Stimulated activated naive CD4-positive, alpha-beta T cell treated with Interleukin-2 at 50 U/mL for 16 hours (primary cell): ENCODE data around the gene PRDM11.
"Not testable (repeated sequence)": the region's sequence is repeated elsewhere in the genome, so short reads cannot be mapped to it uniquely, and the experiment has no call there.

ENCODE experiments used
- DNase-seq: peaks from one replicate; lab custom pipeline; 2025; lab: John Stamatoyannopoulos, UW

Gene PRDM11

GRCh38 chr11:45146072-45147016 lies at the start of gene PRDM11:
Gene PRDM11, plus strand, starts transcription at chr11:45146639. Its CDS starts 35,128 bp downstream, at chr11:45181767.
- peak; percentile 71 for DNase-seq

DNA sequence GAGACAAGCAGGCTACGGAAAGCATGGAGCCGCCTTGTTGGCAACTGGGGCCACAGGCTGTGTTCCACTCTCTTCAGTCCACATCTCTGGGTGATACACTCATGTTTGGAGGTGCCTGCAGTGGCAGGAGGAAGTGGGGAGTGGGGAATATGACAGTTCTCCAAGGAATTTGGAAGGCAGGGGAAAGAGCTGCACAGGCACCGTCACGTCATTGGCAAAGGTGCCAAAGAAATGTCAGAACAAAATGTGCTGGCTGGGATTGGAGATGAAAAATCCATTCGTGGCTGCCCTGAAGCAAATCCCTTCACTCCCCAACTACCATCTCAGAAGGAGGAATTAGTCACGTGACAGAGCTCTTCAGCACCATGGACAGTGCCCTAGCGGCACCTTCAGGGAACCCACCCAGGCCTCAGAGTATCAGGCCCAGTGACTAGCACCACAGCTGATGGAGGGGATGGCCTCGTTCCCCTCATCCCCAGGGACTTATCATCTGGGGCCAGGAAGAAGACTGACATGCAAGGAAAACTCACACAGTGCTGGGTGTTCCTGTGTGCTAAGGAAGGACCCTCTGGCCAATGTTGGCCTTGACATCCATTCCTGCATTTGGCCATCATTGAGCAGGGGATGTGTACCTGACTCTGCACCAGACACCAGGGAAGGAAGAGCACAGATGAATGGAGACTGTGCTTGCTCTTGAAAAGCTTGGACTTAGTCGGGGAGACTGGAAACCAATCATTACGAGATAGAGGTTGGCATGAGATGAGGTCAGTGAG lies 48.5 kb upstream of the PRDM11 start:
- DNase-seq: no peak

GRCh38 chr11:45098929-45099328 lies 47.5 kb upstream of the PRDM11 start:
- DNase-seq: no peak

DNA sequence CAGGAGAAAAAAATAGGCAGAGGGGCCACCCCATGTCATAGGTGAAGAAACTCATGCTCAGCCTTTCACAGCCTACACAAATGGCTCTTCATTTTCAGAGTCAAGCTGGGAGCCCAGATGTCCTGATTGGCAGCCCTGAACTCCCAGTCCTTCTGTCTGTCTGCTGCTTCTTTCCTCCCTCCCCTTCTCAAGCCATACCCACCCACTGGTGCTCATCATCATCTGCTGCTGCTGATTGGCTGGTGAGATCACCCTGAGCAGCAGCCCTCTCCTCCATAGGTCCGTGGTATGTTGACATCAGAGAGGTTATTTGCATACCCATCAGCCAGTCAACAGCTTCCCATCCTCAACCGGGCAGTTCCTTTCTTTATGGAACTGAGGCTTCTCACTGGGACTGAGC lies 46.1 kb upstream of the PRDM11 start:
- DNase-seq: no peak

GRCh38 chr11:45102361-45102809 lies 44.1 kb upstream of the PRDM11 start:
- no peak for DNase-seq

- DNase-seq: peak; percentile 72
Measured at GRCh38 chr11:45102810-45103621, 43.4 kb upstream of the PRDM11 start.

DNA sequence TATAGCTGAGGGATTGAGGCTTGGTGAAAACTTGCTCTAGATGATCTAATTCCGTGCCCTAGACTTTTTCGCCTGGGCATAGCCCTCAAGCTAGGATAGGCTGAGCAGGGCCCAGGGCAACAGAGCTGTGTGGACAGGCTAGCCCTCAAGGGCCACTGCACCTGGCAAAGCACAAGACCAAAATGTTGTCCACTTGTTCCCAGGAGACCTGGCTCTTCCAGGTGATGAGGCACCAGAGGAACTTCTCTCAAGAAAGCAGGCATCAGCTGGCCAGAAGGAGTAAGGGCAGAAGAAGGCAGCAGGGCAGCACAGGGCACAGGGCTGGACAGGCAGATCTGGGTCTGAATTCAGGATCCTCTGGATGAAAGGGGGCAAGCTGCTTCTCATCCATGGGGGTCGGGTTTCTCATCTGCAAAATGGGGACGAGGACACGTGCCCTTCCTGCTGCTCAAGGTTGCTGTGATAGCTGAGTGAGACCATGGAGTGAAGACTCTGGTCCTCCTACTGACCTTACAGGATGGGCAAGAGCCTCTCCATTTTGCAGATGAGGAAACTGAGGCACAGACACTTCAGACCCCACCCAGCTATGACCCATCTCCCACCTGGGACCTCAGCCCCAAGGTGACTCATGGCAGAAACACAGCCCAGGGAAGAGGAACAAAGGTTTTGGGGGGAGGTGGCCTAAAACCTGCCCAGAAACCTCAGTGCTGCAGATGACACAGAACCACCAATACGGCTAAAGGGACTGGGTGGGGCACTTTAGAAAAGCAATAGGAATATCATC lies 42.2 kb upstream of the PRDM11 start:
- DNase-seq: no peak

- DNase-seq: no peak
Measured at GRCh38 chr11:45104790-45105084, 41.7 kb upstream of the PRDM11 start.

- peak; percentile 48 for DNase-seq
Measured at GRCh38 chr11:45105233-45105983, 41.0 kb upstream of the PRDM11 start.

DNA sequence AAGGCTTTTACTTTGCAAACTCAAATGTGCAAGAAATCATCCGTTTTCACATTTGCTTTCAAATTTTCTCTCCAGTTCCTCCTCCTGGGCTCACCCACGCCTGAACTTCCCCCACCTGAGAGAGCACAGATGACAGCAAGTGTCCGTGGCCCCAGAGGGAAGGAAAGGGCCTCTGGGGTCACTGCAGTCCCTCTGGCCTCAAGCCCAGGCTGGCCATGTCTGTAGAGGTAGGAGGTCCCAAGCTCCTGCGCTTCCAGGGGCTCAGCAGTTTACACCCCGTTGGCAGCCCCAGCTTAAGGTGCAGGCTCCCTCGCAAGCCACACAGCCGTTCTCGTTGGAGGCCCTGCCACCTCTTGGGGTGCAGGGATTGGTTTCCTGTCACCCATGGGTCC lies 40.5 kb upstream of the PRDM11 start:
- DNase-seq: no peak

DNA sequence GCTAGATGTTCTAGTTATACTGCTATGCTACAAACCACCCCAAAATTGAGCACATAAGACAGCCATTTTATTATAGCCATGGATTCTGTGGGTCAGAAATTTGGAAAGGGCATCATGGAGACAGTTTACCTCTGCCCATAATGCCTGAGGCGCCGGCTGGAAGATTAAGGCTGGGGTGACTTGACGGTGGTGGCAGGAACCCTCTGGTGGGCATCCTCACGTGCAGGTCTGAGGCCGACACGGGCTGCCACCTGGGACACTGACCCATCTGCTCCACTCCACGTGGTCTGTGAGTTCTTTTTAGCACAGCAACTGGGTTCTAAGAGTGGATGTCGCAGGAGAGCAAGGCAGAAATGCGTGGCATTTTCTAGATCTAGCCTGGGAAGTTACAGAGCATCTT lies 40.0 kb upstream of the PRDM11 start:
- DNase-seq: no peak

GRCh38 chr11:45107029-45107428 lies 39.4 kb upstream of the PRDM11 start:
- DNase-seq: no peak

DNA sequence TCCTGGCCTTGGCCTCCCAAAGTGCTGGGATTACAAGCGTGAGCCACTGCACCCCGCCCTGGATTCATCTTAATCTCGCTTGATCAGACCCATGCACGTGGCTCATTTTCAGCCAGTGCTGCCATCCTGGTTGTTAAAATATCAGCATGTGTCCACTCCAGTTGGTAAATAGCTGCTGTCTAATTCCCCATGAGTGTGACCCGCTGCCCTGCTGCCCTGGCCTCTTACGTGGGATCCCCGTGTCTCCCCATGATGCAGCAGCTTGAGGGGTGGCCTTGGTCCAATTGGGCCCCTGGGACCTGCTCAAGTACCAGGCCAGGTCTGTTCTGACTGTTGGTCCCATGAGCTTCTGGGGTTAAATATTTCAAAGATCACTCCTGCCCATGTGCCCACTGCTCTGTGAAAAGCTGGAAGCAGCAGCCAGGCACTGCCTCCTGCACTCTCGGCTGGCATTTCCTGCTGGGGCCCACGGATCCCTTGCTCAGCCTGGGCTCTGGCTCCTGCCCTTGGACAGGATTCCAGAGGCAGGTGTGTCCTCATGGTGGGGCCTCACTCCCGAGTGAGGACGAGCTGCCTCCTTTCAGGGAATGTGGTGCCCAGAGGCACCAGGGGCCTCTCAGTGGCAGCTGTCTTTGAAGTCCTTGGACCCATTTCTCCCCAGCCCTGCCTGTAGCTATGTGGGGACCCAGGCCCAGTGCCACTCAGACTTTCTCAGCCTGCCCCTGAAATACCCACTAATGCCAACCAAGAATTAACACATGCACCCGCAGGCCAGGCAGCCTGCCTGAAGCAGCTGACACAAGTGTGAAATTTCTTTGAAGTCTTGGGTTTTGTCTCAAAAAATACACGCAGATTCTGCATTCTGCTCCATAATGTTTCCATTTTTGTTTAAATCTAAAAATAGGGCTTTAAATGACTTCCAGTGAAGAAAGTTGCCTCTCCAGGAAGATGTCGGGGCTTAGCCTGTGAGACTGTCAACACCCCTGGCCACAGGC lies 38.1 kb upstream of the PRDM11 start:
- DNase-seq: no peak

DNA sequence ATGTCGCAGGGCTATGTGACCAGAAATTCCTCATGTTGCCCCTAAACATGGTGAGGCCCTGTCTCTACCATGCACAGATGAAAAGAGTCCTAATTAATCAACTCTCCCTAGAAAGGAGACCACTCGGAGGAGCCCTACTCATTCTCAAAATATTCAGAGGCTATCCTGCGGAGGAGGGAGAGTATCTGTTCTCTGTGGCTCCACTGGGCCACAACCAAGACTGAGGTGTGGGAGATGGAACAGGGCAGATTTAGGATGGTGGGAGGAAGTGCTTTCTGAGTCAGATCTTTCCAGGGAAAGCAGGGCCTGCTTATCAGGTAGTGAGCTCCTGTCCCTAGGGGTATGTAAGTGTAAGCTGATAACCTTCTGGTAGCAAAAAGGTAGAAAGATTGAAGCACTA lies 37.0 kb upstream of the PRDM11 start:
- no peak for DNase-seq

DNA sequence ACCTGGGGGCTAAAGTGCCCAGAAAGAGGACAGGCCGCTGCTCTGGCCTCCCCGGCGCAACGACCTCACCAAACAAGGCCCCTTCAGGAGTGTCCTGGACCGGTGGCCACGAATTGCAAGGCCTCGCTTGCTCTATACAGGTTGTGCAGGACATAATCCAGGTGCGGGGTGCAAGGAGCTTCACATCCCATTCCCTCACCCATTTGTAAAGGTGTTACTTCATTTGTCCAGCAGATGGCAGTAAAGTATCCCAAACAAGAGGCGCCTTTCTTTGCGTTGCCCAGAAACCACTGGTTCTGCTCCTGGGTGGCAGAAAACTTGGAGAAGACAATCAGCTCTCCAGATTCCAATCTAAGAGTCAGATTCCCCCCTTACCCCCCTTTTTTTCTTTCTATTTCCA lies 35.9 kb upstream of the PRDM11 start:
- DNase-seq: no peak

DNA sequence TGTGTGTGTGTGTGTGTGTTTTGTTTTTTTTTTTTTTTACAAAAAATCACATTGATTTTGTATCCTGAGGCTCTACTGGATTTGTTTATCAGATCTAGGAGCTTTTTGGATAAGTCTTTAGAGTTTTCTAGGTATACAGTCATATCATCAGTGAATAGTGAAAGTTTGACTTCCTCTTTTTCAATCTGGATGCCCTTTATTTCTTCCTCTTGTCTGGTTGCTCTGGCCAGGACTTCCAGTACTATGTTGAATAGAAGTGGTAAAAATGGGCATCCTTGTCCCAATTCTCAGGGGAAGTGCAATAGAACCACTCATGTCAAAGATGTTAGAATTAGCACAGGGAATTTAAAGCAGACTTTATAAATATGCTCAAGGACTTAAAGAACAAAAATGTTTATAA lies 32.6 kb upstream of the PRDM11 start:
- DNase-seq: no peak

GRCh38 chr11:45127836-45128235 lies 18.6 kb upstream of the PRDM11 start:
- DNase-seq: not testable (repeated sequence)

GRCh38 chr11:45133878-45134277 lies 12.6 kb upstream of the PRDM11 start:
- DNase-seq: no peak

DNA sequence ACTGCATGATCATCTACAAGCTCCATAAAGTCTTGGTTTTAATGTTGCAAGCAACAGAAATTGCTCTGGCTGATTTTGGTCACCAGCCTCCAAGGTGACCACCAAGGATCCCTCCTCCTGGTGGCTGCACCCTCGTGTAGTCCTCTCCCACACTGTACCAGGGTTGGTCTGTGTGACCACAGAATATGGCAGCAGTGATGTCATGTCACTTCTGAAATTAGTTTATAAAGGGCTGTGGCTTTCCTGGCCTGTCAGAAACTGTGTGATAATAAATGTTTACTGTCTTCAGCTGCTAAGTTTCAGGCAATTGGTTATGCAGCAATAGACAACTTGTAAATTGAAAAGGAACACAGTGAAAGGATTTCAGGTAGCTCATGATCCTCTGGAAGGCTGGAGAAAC lies 5.3 kb upstream of the PRDM11 start:
- no peak for DNase-seq

DNA sequence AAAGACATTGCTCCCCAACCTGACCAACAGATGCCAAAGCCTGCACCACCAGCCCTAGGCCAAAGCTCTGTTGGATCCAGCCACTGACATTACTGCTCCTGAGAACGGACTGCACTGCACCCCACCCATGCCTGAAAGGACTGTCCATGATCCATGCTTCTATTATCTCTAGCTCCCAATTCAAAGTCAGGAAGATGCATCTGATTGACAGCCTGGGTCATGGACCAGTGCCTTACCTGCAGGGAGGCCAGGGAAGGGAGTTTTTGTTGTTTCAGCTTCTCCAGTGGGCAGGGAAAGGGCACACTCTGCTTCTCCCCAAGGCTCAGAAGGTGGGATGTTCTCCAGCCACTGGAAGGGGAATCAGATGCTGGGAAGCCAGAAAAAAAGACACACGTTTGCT lies 4.8 kb upstream of the PRDM11 start:
- DNase-seq: no peak
